H1 (cell line): ENCODE results near the gene LRATD1. TPM values are rescaled to one million over a fixed set of nuclear protein-coding genes. Genes with fewer than 3 reads are reported as not detected.

Experiments used
- CTCF ChIA-PET: fragments of 300-600 bp; sonication (Branson Sonifier 250); formaldehyde crosslinking; loops from one replicate; lab custom pipeline; 2021; ENCODE audit not compliant: partially characterized antibody; lab: Charles Lee
- POLR2A ChIA-PET: fragments of 300-600 bp; sonication (Branson Sonifier 250); formaldehyde crosslinking; loops from one replicate; lab custom pipeline; 2021; ENCODE audit warnings: inconsistent platforms; ENCODE audit not compliant: partially characterized antibody; lab: Charles Lee
- DNase-seq, 2 experiments: peaks; one replicate each; pipeline versions ENCODE4 v3.0.0 to v3.0.0-alpha.2; 2010 to 2022; ENCODE audit warnings: low spot score in 2 of 2, low read depth in 1 of 2, mixed read lengths in 1 of 2
- FAIRE-seq: peaks from 2 replicates; lab custom pipeline; 2011; peaks lifted over from hg19 to GRCh38; lab: Jason Lieb, UNC
- H2AFZ ChIP-seq: 2 replicates; pipeline ENCODE4 v1.8.1; 2012; ENCODE audit warnings: low read length, inconsistent platforms
- H2AK5ac ChIP-seq: 2 replicates; pipeline ENCODE4 v1.6.1; 2013; ENCODE audit warnings: low read depth, low read length
- H2BK120ac ChIP-seq: replicated peaks from 2 replicates; pipeline ENCODE3; 2013; ENCODE audit warnings: low read depth, low read length, inconsistent platforms
- H2BK12ac ChIP-seq: 2 replicates; pipeline ENCODE4 v1.6.1; 2013; ENCODE audit warnings: low read depth, low read length
- H2BK15ac ChIP-seq: 2 replicates; pipeline ENCODE4 v1.6.1; 2013; ENCODE audit warnings: low read length
- H2BK20ac ChIP-seq: 2 replicates; pipeline ENCODE4 v1.6.1; 2013; ENCODE audit warnings: low read length
- H2BK5ac ChIP-seq: 2 replicates; pipeline ENCODE4 v1.6.1; 2013; ENCODE audit warnings: low read depth, low read length
- H3K14ac ChIP-seq: 2 replicates; pipeline ENCODE4 v1.6.1; 2013; ENCODE audit warnings: inconsistent platforms; ENCODE audit not compliant: insufficient read length
- H3K18ac ChIP-seq: 2 replicates; pipeline ENCODE4 v1.6.1; 2013; ENCODE audit warnings: low read length; ENCODE audit errors: extremely low read depth
- H3K23ac ChIP-seq: 2 replicates; pipeline ENCODE4 v1.6.1; 2013; ENCODE audit warnings: inconsistent platforms; ENCODE audit not compliant: insufficient read length
- H3K23me2 ChIP-seq: 2 replicates; pipeline ENCODE4 v1.6.1; 2013; ENCODE audit warnings: low read depth, low read length
- H3K27ac ChIP-seq: 2 replicates; pipeline ENCODE4 v1.6.1; 2011; ENCODE audit warnings: low read depth, low read length, inconsistent platforms
- H3K27me3 ChIP-seq, 4 experiments: replicated peaks in 1 of 4; 1 replicate in 1 of 4; 2 replicates in 3 of 4; pipeline versions ENCODE4 v1.6.1 to v1.8.1; 2011 to 2013; ENCODE audit warnings: low read length in 3 of 4, mild to moderate bottlenecking in 3 of 4, inconsistent platforms in 2 of 4, mixed read lengths in 2 of 4, moderate library complexity in 1 of 4; ENCODE audit not compliant: control insufficient read depth in 3 of 4, insufficient read depth in 3 of 4; ENCODE audit errors: extremely low read depth in 1 of 4
- H3K36me3 ChIP-seq, 4 experiments: 2 replicates each; pipeline versions ENCODE4 v1.6.1 to v1.8.1; 2011 to 2013; ENCODE audit warnings: mild to moderate bottlenecking in 4 of 4, low read length in 3 of 4, moderate library complexity in 2 of 4, control low read depth in 1 of 4, inconsistent platforms in 1 of 4; ENCODE audit not compliant: insufficient read depth in 4 of 4, control insufficient read depth in 2 of 4
- H3K4ac ChIP-seq: replicated peaks from 2 replicates; pipeline ENCODE3; 2013; ENCODE audit warnings: low read length, low read depth, mixed read lengths, inconsistent platforms; ENCODE audit not compliant: insufficient read length
- H3K4me1 ChIP-seq, 4 experiments: replicated peaks in 1 of 4; 1 replicate in 1 of 4; 2 replicates in 3 of 4; pipeline versions ENCODE4 v1.6.1 to v1.8.1; 2011 to 2013; ENCODE audit warnings: low read length in 3 of 4, inconsistent platforms in 2 of 4, mixed read lengths in 1 of 4; ENCODE audit not compliant: insufficient read depth in 4 of 4, control insufficient read depth in 3 of 4
- H3K4me2 ChIP-seq, 2 experiments: 2 replicates each; pipeline versions ENCODE4 v1.6.1 to v1.8.1; 2011 to 2013; ENCODE audit warnings: low read depth in 2 of 2, low read length in 2 of 2, control low read depth in 1 of 2, inconsistent platforms in 1 of 2, mild to moderate bottlenecking in 1 of 2; ENCODE audit not compliant: insufficient read depth in 1 of 2
- H3K4me3 ChIP-seq, 4 experiments: fragments of 200-600, 300-600 bp in 1 of 4; sonication (generic), shearing (Covaris generic), sonication (Bioruptor Twin) in 1 of 4; 2 replicates each; pipeline versions ENCODE4 v1.5.1 to v1.8.1; 2011 to 2016; ENCODE audit warnings: low read length in 4 of 4, low read depth in 3 of 4, control low read depth in 2 of 4, inconsistent platforms in 2 of 4, mild to moderate bottlenecking in 2 of 4, mixed read lengths in 1 of 4, moderate library complexity in 1 of 4; ENCODE audit not compliant: insufficient read depth in 2 of 4; ENCODE audit errors: extremely low read depth in 1 of 4
- H3K56ac ChIP-seq: replicated peaks from 2 replicates; pipeline ENCODE3; 2013; ENCODE audit warnings: low read depth, mild to moderate bottlenecking, mixed read lengths, low read length, inconsistent platforms; ENCODE audit not compliant: insufficient read length
- H3K79me1 ChIP-seq: 2 replicates; pipeline ENCODE4 v1.6.1; 2013; ENCODE audit warnings: low read depth, low read length, control low read depth
- H3K79me2 ChIP-seq, 2 experiments: 2 replicates each; pipeline versions ENCODE4 v1.6.1 to v1.8.1; 2012 to 2013; ENCODE audit warnings: low read length in 2 of 2, mild to moderate bottlenecking in 2 of 2, inconsistent platforms in 1 of 2; ENCODE audit not compliant: insufficient read depth in 2 of 2, control insufficient read depth in 1 of 2
- H3K9ac ChIP-seq, 4 experiments: replicated peaks in 1 of 4; 1 replicate in 1 of 4; 2 replicates in 3 of 4; pipeline versions ENCODE4 v1.6.1 to v1.8.1; 2011 to 2013; ENCODE audit warnings: low read depth in 3 of 4, low read length in 3 of 4, control low read depth in 2 of 4, mild to moderate bottlenecking in 2 of 4, moderate library complexity in 2 of 4, inconsistent platforms in 1 of 4; ENCODE audit errors: extremely low read depth in 1 of 4
- H3K9me3 ChIP-seq, 2 experiments: 2 replicates each; pipeline versions ENCODE4 v1.6.1 to v1.8.1; 2012 to 2013; ENCODE audit warnings: mild to moderate bottlenecking in 2 of 2, moderate library complexity in 2 of 2, control low read depth in 1 of 2, inconsistent platforms in 1 of 2, low read depth in 1 of 2, low read length in 1 of 2, mixed read lengths in 1 of 2; ENCODE audit not compliant: insufficient read depth in 2 of 2
- H4K20me1 ChIP-seq, 2 experiments: replicated peaks in 1 of 2; 2 replicates each; pipeline versions ENCODE3 to v1.8.1; 2011 to 2013; ENCODE audit warnings: inconsistent platforms in 2 of 2, low read length in 2 of 2, mild to moderate bottlenecking in 1 of 2; ENCODE audit not compliant: insufficient read depth in 2 of 2, control insufficient read depth in 1 of 2
- H4K5ac ChIP-seq: 2 replicates; pipeline ENCODE4 v1.6.1; 2013; ENCODE audit warnings: low read length, low read depth, mixed read lengths, inconsistent platforms; ENCODE audit not compliant: insufficient read length
- H4K8ac ChIP-seq: 2 replicates; pipeline ENCODE4 v1.8.0; 2013; ENCODE audit warnings: mild to moderate bottlenecking, moderate library complexity, low read length, inconsistent platforms; ENCODE audit not compliant: insufficient read depth; ENCODE audit errors: extremely low read depth
- H4K91ac ChIP-seq: replicated peaks from 2 replicates; pipeline ENCODE3; 2013; ENCODE audit warnings: low read length, mixed read lengths, inconsistent platforms; ENCODE audit not compliant: insufficient read length
- BCL11A ChIP-seq, 2 experiments: IDR thresholded peaks; one replicate each; pipeline ENCODE4 v1.6.1; 2011; ENCODE audit warnings: low read depth in 2 of 2, low read length in 2 of 2, mild to moderate bottlenecking in 2 of 2
- BRCA1 ChIP-seq: IDR thresholded peaks from 2 replicates; pipeline ENCODE4 v1.6.1; 2012; ENCODE audit warnings: low read depth, low read length, improper control_type of control experiment
- EZH2 ChIP-seq: fragments of 200-600 bp; sonication (generic); IDR thresholded peaks from 2 replicates; pipeline ENCODE4 v1.7.1; 2012; ENCODE audit warnings: low read depth, mild to moderate bottlenecking, moderate library complexity, low read length, inconsistent platforms; ENCODE audit not compliant: severe bottlenecking
- GABPA ChIP-seq: IDR thresholded peaks from 2 replicates; pipeline ENCODE4 v1.6.1; 2011; ENCODE audit warnings: mild to moderate bottlenecking, low read length, moderate library complexity, borderline replicate concordance; ENCODE audit not compliant: insufficient read depth
- KDM1A ChIP-seq: fragments of 200-600, 300-600 bp; sonication (generic); IDR thresholded peaks from 2 replicates; pipeline ENCODE4 v1.7.1; 2016; ENCODE audit warnings: mild to moderate bottlenecking, low read length, borderline replicate concordance
- NRF1 ChIP-seq: IDR thresholded peaks from 2 replicates; pipeline ENCODE4 v1.6.1; 2011; ENCODE audit warnings: mild to moderate bottlenecking, low read depth, low read length, improper control_type of control experiment
- RAD21 ChIP-seq, 2 experiments: IDR thresholded peaks in 1 of 2; conservative IDR thresholded peaks in 1 of 2; 2 replicates each; pipeline ENCODE4 v1.6.1; 2011; ENCODE audit warnings: low read depth in 2 of 2, low read length in 2 of 2, improper control_type of control experiment in 1 of 2, inconsistent platforms in 1 of 2, mild to moderate bottlenecking in 1 of 2, moderate library complexity in 1 of 2
- RFX5 ChIP-seq: IDR thresholded peaks from 2 replicates; pipeline ENCODE4 v1.6.1; 2011; ENCODE audit warnings: low read depth, low read length, improper control_type of control experiment, borderline replicate concordance
- SRF ChIP-seq: IDR thresholded peaks from 2 replicates; pipeline ENCODE4 v1.6.1; 2011; ENCODE audit warnings: mild to moderate bottlenecking, low read depth, low read length, moderate library complexity
- WGBS, 2 experiments: shearing (Covaris generic) in 1 of 2; methylation state at CpG; one replicate each; pipeline versions ENCODE4 v1.1.6 to v1.1.7; 2013 to 2015; ENCODE audit warnings: low lambda C conversion rate in 2 of 2, mixed read lengths in 2 of 2, inconsistent platforms in 1 of 2, low coverage in 1 of 2, missing lambda C conversion rate in 1 of 2; ENCODE audit not compliant: insufficient replicate concordance in 2 of 2, insufficient coverage in 1 of 2, insufficient read length in 1 of 2; ENCODE audit errors: extremely low coverage in 1 of 2, missing lambda C conversion rate in 1 of 2; 5-methylcytosine and 5-hydroxymethylcytosine counted together
- polyA plus RNA-seq, 7 experiments: library from polyadenylated mRNA; depleted of rRNA in 3 of 7; stranded (reverse) in 5 of 7; unstranded in 2 of 7; fragments of >200 nt in 5 of 7; fragments of 200-250 nt in 2 of 7; gene quantifications; 1 replicate in 5 of 7; 2 replicates in 1 of 7; 4 replicates in 1 of 7; pipeline versions ENCODE4 v1.2.1 to v1.2.3, GENCODE V29; 2011 to 2013; ENCODE audit warnings: missing spikeins in 2 of 7, mixed read lengths in 2 of 7
- total RNA-seq: library from RNA; stranded (reverse); fragmentation: NEBNext Ultra II Directional; extraction: Animal tissue kit (Norgen Biotek cat#: 25700); gene quantifications from 2 replicates; pipeline ENCODE4 v1.2.1, GENCODE V29; 2021
- TF ChIP-seq, protein P1 (sequence below), 3 experiments: IDR thresholded peaks; 1 replicate in 2 of 3; 2 replicates in 1 of 3; pipeline versions ENCODE4 v1.5.1 to v1.6.1; 2011; ENCODE audit warnings: low read length in 3 of 3, mild to moderate bottlenecking in 3 of 3, inconsistent platforms in 2 of 3, low read depth in 1 of 3, moderate library complexity in 1 of 3; ENCODE audit not compliant: insufficient read depth in 1 of 3; ENCODE audit errors: control extremely low read depth in 1 of 3

LRATD1 gene
- total and polyA plus RNA-seq, 2 of the 8 experiments (the other 6 are each of a cell fraction or from before 2014, with no cell fraction given) = 1.2 to 2.3 TPM

DNA sequence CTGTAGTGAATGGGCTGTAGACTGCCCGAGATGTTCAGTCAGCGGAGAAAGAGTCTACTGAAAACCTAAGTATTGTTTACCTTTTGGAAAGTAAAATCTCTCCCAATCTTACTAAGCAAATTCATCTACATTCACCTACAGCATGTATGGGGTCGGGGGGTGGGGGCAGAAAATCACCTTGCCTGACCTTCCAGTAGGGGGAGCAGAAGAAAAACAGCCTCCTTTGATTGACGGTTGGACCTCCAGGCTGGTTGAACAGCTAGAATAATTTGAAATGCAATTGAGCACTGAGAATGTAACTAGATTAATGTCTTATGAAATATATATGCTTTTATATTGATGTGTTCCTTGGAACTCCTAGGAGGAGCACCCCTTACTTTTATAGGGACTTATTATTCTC, 10.0 kb downstream of the LRATD1 start:
- H2BK120ac ChIP-seq = no peak overlapping the region
- no peak overlapping the region for H2AFZ ChIP-seq
- no peaks in the 10 kb centered on the region for H3K36me3 ChIP-seq
- H4K20me1 ChIP-seq = no peaks in the 10 kb centered on the region
- H2BK5ac ChIP-seq = no peak overlapping the region
- H4K5ac ChIP-seq = no peak overlapping the region
- no peak overlapping the region for H2BK20ac ChIP-seq
- no peaks in the 10 kb centered on the region for H3K79me2 ChIP-seq
- H3K27me3 ChIP-seq = no peaks in the 10 kb centered on the region
- no peak overlapping the region for H3K18ac ChIP-seq
- no peaks in the 10 kb centered on the region for H3K4me1 ChIP-seq
- FAIRE-seq = no peak
- no peak overlapping the region for H2BK15ac ChIP-seq
- H3K9ac ChIP-seq = no peak overlapping the region
- no peak overlapping the region for H4K8ac ChIP-seq
- TF ChIP-seq GABPA (no peak), SRF (no peak), BRCA1 (no peak), RAD21 (IDR thresholded peaks at IDR 0.05 in 1 of 2, conservative IDR thresholded peaks at IDR 0.05 in 1 of 2; ENCODE audit: low read depth in 2 of 2, low read length in 2 of 2) (peak; percentile 45 to 54; a peak in 3 of 4 replicates), KDM1A (no peak), EZH2 (no peak), BCL11A (IDR thresholded peaks at IDR 0.05; ENCODE audit: low read depth in 2 of 2, low read length in 2 of 2) (no peak), NRF1 (no peak), RFX5 (no peak)
- TF ChIP-seq, protein P1, sequence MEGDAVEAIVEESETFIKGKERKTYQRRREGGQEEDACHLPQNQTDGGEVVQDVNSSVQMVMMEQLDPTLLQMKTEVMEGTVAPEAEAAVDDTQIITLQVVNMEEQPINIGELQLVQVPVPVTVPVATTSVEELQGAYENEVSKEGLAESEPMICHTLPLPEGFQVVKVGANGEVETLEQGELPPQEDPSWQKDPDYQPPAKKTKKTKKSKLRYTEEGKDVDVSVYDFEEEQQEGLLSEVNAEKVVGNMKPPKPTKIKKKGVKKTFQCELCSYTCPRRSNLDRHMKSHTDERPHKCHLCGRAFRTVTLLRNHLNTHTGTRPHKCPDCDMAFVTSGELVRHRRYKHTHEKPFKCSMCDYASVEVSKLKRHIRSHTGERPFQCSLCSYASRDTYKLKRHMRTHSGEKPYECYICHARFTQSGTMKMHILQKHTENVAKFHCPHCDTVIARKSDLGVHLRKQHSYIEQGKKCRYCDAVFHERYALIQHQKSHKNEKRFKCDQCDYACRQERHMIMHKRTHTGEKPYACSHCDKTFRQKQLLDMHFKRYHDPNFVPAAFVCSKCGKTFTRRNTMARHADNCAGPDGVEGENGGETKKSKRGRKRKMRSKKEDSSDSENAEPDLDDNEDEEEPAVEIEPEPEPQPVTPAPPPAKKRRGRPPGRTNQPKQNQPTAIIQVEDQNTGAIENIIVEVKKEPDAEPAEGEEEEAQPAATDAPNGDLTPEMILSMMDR (IDR thresholded peaks at IDR 0.05; ENCODE audit: control extremely low read depth in 1 of 3, insufficient read depth in 1 of 3, low read depth in 1 of 3, low read length in 3 of 3) = peak; percentile 41 to 67 (median 51)
- no peak overlapping the region for H3K4ac ChIP-seq
- no peak overlapping the region for H3K23ac ChIP-seq
- H3K4me2 ChIP-seq = no peak overlapping the region
- H3K56ac ChIP-seq = no peak overlapping the region
- H3K4me3 ChIP-seq = no peak overlapping the region
- H2AK5ac ChIP-seq = no peak overlapping the region
- no peak overlapping the region for H3K27ac ChIP-seq
- 92% methylated on average over 4 of the region's 4 CpGs; no CpG with 5 or more reads in 1 of the 2 experiments for WGBS, 2 experiments
- CTCF ChIA-PET = interaction anchor here (0.5 to 2.3 kb wide), 24 partner anchors 8 to 1194 kb away, joined by 3 to 9 read pairs (median 4); partner anchors contain the start of gene LRATD1
- no peak overlapping the region for H3K14ac ChIP-seq
- H3K79me1 ChIP-seq = no peaks in the 10 kb centered on the region
- H3K9me3 ChIP-seq = no peaks in the 10 kb centered on the region
- no peak for DNase-seq
- no peak overlapping the region for H4K91ac ChIP-seq
- no peaks in the 10 kb centered on the region for H3K23me2 ChIP-seq
- no peak overlapping the region for H2BK12ac ChIP-seq
- POLR2A ChIA-PET = no interaction called here
